ENCODE results near the gene EDC3. TPM values are rescaled to one million over a fixed set of nuclear protein-coding genes. Genes with fewer than 3 reads are reported as not detected.

The EDC3 gene
- total and polyA plus RNA-seq, 9 of the 15 experiments (the other 6 are each of a cell fraction or from before 2014, with no cell fraction given), result 11.7 to 63.9 (median 32.8) TPM

DNA sequence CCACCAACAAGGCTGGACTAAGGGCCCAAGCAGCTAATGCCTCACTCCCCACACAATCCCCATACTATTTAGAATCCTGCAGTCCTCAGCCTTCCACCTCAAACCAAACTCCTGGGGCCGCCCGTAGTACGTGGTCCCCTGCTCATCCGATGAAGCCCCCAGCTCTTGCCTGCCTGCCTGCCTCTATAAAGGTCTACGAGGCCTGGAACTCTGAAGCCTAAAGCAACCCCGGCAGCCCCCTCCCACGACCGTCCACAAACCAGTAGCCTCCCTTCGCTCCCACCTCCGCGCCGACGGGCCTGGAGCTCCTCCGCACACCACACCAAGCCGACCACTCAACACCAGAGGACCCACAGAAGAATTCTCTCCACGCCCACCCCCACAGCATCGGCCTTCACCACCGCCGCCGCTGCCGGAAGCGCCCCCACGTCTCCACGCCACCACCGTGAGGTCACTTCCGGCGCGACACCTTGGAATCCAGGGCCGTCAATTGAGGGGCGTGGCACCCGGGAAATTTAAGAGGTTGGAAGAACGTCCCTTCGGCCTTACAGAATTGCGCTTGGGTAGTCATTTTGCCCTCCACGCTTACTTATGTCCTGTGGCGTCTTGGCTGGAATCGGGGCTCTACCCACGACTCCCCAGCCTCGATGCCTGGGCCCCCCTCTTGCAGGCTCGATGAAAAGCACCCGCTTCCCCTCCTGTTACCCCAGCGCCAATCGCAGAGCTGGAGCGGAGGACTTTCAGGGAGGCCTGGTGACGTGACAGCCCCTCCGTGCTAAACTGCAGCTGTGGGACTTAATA is at the start of gene EDC3 (continued):
- TF ChIP-seq IRF9 (tag; IDR thresholded peaks at IDR 0.05) (no peak), SAFB2 (IDR thresholded peaks at IDR 0.05; ENCODE audit: borderline replicate concordance, low read depth, low read length, severe bottlenecking) (no peak), MTA2 (IDR thresholded peaks at IDR 0.05; ENCODE audit: low read depth) (no peak), KDM1A (IDR thresholded peaks at IDR 0.05) (no peak), GATA2 (CRISPR knock-in tag; IDR thresholded peaks at IDR 0.05) (no peak), ZNF124 (CRISPR knock-in tag; IDR thresholded peaks at IDR 0.05) (no peak), FOXA1 (IDR thresholded peaks at IDR 0.05; ENCODE audit: borderline replicate concordance) (no peak), RFX7 (CRISPR knock-in tag; IDR thresholded peaks at IDR 0.05) (no peak), RBBP5 (IDR thresholded peaks at IDR 0.05; ENCODE audit: borderline replicate concordance, insufficient read depth, low read length, poor library complexity, severe bottlenecking) (peak; percentile 88), SNIP1 (IDR thresholded peaks at IDR 0.05; ENCODE audit: low read depth) (no peak), SMARCA5 (IDR thresholded peaks at IDR 0.05) (no peak), EGR1 (conservative IDR thresholded peaks at IDR 0.05) (peak; percentile 90), ZNF764 (CRISPR knock-in tag; IDR thresholded peaks at IDR 0.05; ENCODE audit: low read depth) (no peak), ZBTB43 (CRISPR knock-in tag; IDR thresholded peaks at IDR 0.05) (no peak)
- TF ChIP-seq, protein P1, sequence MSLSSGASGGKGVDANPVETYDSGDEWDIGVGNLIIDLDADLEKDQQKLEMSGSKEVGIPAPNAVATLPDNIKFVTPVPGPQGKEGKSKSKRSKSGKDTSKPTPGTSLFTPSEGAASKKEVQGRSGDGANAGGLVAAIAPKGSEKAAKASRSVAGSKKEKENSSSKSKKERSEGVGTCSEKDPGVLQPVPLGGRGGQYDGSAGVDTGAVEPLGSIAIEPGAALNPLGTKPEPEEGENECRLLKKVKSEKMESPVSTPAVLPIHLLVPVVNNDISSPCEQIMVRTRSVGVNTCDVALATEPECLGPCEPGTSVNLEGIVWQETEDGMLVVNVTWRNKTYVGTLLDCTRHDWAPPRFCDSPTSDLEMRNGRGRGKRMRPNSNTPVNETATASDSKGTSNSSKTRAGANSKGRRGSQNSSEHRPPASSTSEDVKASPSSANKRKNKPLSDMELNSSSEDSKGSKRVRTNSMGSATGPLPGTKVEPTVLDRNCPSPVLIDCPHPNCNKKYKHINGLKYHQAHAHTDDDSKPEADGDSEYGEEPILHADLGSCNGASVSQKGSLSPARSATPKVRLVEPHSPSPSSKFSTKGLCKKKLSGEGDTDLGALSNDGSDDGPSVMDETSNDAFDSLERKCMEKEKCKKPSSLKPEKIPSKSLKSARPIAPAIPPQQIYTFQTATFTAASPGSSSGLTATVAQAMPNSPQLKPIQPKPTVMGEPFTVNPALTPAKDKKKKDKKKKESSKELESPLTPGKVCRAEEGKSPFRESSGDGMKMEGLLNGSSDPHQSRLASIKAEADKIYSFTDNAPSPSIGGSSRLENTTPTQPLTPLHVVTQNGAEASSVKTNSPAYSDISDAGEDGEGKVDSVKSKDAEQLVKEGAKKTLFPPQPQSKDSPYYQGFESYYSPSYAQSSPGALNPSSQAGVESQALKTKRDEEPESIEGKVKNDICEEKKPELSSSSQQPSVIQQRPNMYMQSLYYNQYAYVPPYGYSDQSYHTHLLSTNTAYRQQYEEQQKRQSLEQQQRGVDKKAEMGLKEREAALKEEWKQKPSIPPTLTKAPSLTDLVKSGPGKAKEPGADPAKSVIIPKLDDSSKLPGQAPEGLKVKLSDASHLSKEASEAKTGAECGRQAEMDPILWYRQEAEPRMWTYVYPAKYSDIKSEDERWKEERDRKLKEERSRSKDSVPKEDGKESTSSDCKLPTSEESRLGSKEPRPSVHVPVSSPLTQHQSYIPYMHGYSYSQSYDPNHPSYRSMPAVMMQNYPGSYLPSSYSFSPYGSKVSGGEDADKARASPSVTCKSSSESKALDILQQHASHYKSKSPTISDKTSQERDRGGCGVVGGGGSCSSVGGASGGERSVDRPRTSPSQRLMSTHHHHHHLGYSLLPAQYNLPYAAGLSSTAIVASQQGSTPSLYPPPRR (CRISPR knock-in tag; IDR thresholded peaks at IDR 0.05; ENCODE audit: borderline replicate concordance), result no peak
- TF ChIP-seq, protein P2, sequence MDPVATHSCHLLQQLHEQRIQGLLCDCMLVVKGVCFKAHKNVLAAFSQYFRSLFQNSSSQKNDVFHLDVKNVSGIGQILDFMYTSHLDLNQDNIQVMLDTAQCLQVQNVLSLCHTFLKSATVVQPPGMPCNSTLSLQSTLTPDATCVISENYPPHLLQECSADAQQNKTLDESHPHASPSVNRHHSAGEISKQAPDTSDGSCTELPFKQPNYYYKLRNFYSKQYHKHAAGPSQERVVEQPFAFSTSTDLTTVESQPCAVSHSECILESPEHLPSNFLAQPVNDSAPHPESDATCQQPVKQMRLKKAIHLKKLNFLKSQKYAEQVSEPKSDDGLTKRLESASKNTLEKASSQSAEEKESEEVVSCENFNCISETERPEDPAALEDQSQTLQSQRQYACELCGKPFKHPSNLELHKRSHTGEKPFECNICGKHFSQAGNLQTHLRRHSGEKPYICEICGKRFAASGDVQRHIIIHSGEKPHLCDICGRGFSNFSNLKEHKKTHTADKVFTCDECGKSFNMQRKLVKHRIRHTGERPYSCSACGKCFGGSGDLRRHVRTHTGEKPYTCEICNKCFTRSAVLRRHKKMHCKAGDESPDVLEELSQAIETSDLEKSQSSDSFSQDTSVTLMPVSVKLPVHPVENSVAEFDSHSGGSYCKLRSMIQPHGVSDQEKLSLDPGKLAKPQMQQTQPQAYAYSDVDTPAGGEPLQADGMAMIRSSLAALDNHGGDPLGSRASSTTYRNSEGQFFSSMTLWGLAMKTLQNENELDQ (CRISPR knock-in tag; IDR thresholded peaks at IDR 0.05; ENCODE audit: borderline replicate concordance), result 0 out of 2 replicates have a peak, but pooled peaks have one; percentile 60
- TF ChIP-seq, protein P3, sequence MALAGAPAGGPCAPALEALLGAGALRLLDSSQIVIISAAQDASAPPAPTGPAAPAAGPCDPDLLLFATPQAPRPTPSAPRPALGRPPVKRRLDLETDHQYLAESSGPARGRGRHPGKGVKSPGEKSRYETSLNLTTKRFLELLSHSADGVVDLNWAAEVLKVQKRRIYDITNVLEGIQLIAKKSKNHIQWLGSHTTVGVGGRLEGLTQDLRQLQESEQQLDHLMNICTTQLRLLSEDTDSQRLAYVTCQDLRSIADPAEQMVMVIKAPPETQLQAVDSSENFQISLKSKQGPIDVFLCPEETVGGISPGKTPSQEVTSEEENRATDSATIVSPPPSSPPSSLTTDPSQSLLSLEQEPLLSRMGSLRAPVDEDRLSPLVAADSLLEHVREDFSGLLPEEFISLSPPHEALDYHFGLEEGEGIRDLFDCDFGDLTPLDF (CRISPR knock-in tag; IDR thresholded peaks at IDR 0.05), result no peak

Data from K562 (cell line).